ENCODE results near the gene GALR3. TPM values are rescaled to one million over a fixed set of nuclear protein-coding genes. Genes with fewer than 3 reads are reported as not detected.

Gene GALR3, protein sequence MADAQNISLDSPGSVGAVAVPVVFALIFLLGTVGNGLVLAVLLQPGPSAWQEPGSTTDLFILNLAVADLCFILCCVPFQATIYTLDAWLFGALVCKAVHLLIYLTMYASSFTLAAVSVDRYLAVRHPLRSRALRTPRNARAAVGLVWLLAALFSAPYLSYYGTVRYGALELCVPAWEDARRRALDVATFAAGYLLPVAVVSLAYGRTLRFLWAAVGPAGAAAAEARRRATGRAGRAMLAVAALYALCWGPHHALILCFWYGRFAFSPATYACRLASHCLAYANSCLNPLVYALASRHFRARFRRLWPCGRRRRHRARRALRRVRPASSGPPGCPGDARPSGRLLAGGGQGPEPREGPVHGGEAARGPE
- total RNA-seq (not detected), polyA plus RNA-seq (ENCODE audit: insufficient read depth in 1 of 8, insufficient read length in 8 of 8, low replicate concordance in 1 of 8) (under 1 TPM in 3 of 8 donors, not detected in 5; 0.09 to 0.14 (median 0.10) TPM)
- long read RNA-seq, donor 1: 0 reads
- long read RNA-seq, donor 2: 0 reads
- long read RNA-seq, donor 3: 0 reads
- long read RNA-seq, donor 4: 0 reads
- long read RNA-seq, donor 5: 0 reads
- long read RNA-seq, donor 6: 0 reads
- long read RNA-seq, donor 7: 0 reads
- long read RNA-seq, donor 8: 0 reads
- long read RNA-seq, donor 9: 0 reads
- long read RNA-seq, donor 10: 0 reads
- long read RNA-seq, donor 11: 0 reads

DNA sequence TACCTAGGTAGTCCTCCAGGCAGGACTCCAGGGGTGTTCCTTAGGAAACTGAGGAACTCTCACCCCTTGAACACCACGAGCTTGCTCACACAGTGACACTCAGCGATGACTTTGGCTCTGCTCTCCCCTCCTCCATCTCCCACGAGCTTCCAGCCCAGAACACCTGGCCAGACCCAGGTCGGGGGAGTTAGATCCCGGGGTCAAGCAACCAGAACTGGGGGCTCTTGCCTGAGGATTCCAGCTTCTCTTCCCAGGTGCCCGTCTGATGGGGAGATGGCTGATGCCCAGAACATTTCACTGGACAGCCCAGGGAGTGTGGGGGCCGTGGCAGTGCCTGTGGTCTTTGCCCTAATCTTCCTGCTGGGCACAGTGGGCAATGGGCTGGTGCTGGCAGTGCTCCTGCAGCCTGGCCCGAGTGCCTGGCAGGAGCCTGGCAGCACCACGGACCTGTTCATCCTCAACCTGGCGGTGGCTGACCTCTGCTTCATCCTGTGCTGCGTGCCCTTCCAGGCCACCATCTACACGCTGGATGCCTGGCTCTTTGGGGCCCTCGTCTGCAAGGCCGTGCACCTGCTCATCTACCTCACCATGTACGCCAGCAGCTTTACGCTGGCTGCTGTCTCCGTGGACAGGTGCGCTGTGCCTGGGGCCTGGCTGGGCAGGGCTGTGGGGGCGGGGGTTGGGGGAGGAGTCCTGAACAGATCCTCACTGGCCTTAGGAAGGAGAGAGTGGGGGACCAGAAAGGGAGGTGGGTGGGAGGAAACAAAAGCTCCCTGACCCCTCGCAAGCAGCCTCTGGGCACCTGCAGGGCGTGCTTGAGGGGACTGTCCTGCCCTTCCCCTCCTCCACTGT lies at the start of gene GALR3:
TSS of gene GALR3 (plus strand) at position 249 of the 852 bp plus-strand sequence. CDS start at position 274, 25 bp downstream.
- no peak within 1 kb of the TSS for H3K27ac ChIP-seq (ENCODE audit: low read length)
- peaks cover 54% of the 10 kb centered on the region for H3K27me3 ChIP-seq (ENCODE audit: control insufficient read depth, insufficient read depth, low read length)
- no peak within 1 kb of the TSS for H3K4me3 ChIP-seq (ENCODE audit: low read length)
- peaks cover 2% of the 10 kb centered on the region for H3K36me3 ChIP-seq (ENCODE audit: control insufficient read depth, insufficient read depth, low read length)
- H3K9me3 ChIP-seq (replicated peaks; ENCODE audit: control insufficient read depth, low read depth, low read length): no peaks in the 10 kb centered on the region
- H3K4me1 ChIP-seq (ENCODE audit: control insufficient read depth, insufficient read depth, low read length): peaks cover 27% of the 10 kb centered on the region
- WGBS (ENCODE audit: insufficient coverage): 54% methylated on average over 10 of the region's 21 CpGs
- no peak for DNase-seq

- peaks cover 45% of the 10 kb centered on the region for H3K36me3 ChIP-seq (ENCODE audit: control insufficient read depth, insufficient read depth, low read length)
- DNase-seq: no peak
- WGBS (ENCODE audit: insufficient coverage): 87% methylated on average over 2 of the region's 3 CpGs
- no peaks in the 10 kb centered on the region for H3K9me3 ChIP-seq (replicated peaks; ENCODE audit: control insufficient read depth, low read depth, low read length)
- H3K4me3 ChIP-seq (ENCODE audit: low read length): no peak overlapping the region
- no peak overlapping the region for H3K27ac ChIP-seq (ENCODE audit: low read length)
- H3K27me3 ChIP-seq (ENCODE audit: control insufficient read depth, insufficient read depth, low read length): no peaks in the 10 kb centered on the region
- H3K4me1 ChIP-seq (ENCODE audit: control insufficient read depth, insufficient read depth, low read length): peaks cover 5% of the 10 kb centered on the region
Observed at GRCh38 chr22:37774728-37775127, 48.5 kb upstream of the GALR3 start.

GRCh38 chr22:37775785-37776638 lies 47.2 kb upstream of the GALR3 start:
- H3K4me3 ChIP-seq (ENCODE audit: low read length): no peak overlapping the region
- H3K36me3 ChIP-seq (ENCODE audit: control insufficient read depth, insufficient read depth, low read length): peaks cover 42% of the 10 kb centered on the region
- peaks cover 7% of the 10 kb centered on the region for H3K4me1 ChIP-seq (ENCODE audit: control insufficient read depth, insufficient read depth, low read length)
- no peak for DNase-seq
- no peak overlapping the region for H3K27ac ChIP-seq (ENCODE audit: low read length)
- no peaks in the 10 kb centered on the region for H3K27me3 ChIP-seq (ENCODE audit: control insufficient read depth, insufficient read depth, low read length)
- no peaks in the 10 kb centered on the region for H3K9me3 ChIP-seq (replicated peaks; ENCODE audit: control insufficient read depth, low read depth, low read length)
- WGBS (ENCODE audit: insufficient coverage): 74% methylated on average over 5 of the region's 17 CpGs

GRCh38 chr22:37776639-37777005 lies 46.6 kb upstream of the GALR3 start:
- Histone ChIP-seq H3K9me3 (replicated peaks; ENCODE audit: control insufficient read depth, low read depth, low read length) (no peaks in the 10 kb centered on the region), H3K4me3 (ENCODE audit: low read length) (no peak overlapping the region), H3K36me3 (ENCODE audit: control insufficient read depth, insufficient read depth, low read length) (peaks cover 36% of the 10 kb centered on the region), H3K27me3 (ENCODE audit: control insufficient read depth, insufficient read depth, low read length) (no peaks in the 10 kb centered on the region), H3K4me1 (ENCODE audit: control insufficient read depth, insufficient read depth, low read length) (peaks cover 9% of the 10 kb centered on the region), H3K27ac (ENCODE audit: low read length) (no peak overlapping the region)
- no peak for DNase-seq
- 75% methylated on average over 6 of the region's 10 CpGs for WGBS (ENCODE audit: insufficient coverage)

- 52% methylated on average over 9 of the region's 11 CpGs for WGBS (ENCODE audit: insufficient coverage)
- H3K4me3 ChIP-seq (ENCODE audit: low read length): no peak overlapping the region
- peaks cover 1% of the 10 kb centered on the region for H3K27me3 ChIP-seq (ENCODE audit: control insufficient read depth, insufficient read depth, low read length)
- no peak overlapping the region for H3K27ac ChIP-seq (ENCODE audit: low read length)
- H3K9me3 ChIP-seq (replicated peaks; ENCODE audit: control insufficient read depth, low read depth, low read length): no peaks in the 10 kb centered on the region
- peak; percentile 49 for DNase-seq
- peaks cover 30% of the 10 kb centered on the region for H3K36me3 ChIP-seq (ENCODE audit: control insufficient read depth, insufficient read depth, low read length)
- H3K4me1 ChIP-seq (ENCODE audit: control insufficient read depth, insufficient read depth, low read length): peaks cover 14% of the 10 kb centered on the region
Observed at GRCh38 chr22:37777122-37777687, 46.0 kb upstream of the GALR3 start.

DNA sequence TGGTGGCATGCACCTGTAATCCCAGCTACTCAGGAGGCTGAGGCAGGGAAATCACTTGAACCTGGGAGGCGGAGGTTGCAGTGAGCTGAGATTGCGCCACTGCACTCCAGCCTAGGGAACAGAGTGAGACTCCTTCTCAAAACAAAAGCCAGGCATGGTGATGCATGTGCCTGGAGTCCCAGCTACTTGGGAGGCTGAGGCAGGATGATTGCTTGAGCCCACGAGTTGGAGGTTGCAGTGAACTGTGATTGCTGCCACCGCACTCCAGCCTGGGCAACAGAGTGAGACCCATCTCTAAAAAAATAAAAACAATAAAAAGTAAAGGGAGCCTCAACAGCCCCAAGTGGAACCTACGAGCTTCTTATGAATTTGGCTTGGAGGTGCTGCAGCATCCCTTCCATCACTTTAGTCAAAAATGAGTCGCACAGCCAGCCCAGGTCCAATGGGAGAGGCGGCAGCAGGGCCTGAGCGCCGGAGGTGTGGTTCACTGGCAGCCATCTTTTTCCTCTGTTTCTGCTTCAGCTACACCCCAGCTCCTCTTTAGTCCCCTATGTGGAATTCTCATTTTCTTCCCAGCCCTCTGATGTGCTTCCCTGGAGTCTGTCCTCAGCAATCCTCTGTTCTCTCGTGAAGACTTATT lies 44.7 kb upstream of the GALR3 start:
- no peak for DNase-seq
- 77% methylated on average over 8 of the region's 10 CpGs for WGBS (ENCODE audit: insufficient coverage)
- Histone ChIP-seq H3K4me3 (ENCODE audit: low read length) (no peak overlapping the region), H3K27me3 (ENCODE audit: control insufficient read depth, insufficient read depth, low read length) (peaks cover 3% of the 10 kb centered on the region), H3K36me3 (ENCODE audit: control insufficient read depth, insufficient read depth, low read length) (peaks cover 18% of the 10 kb centered on the region), H3K9me3 (replicated peaks; ENCODE audit: control insufficient read depth, low read depth, low read length) (no peaks in the 10 kb centered on the region), H3K27ac (ENCODE audit: low read length) (no peak overlapping the region), H3K4me1 (ENCODE audit: control insufficient read depth, insufficient read depth, low read length) (peaks cover 19% of the 10 kb centered on the region)

DNA sequence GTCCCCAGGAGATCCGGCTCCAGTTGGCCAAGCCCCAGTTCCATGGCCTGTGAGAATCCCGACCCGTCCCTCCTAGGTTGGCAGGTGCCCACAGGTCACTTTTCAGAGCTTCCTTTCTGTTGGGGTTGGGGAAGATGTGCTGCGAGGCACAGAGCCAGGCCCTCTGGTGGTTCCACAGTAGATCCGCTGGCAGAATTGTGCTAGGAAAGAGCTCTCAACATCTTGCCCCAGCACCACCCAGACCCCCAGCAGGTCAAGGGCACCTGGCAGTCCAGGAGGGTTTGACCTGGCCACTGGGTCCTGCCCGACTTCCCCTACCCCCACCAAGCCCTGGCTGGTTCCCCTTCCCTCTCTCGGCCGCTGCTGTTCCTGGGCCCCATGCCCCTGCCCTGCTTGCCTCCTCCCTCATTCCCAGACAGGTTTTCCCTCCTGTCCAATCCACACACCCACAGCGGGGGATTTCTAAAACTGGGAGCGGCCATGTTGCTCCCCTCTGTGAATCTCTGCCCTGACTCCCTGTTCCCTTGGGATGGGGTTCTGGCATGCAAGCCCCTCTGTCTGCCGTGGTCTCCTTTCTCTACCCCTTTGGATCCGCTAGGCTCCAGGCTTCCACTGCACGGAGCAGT lies 41.6 kb upstream of the GALR3 start:
- peak; percentile 57 for DNase-seq
- peaks cover 3% of the 10 kb centered on the region for H3K27me3 ChIP-seq (ENCODE audit: control insufficient read depth, insufficient read depth, low read length)
- H3K4me3 ChIP-seq (ENCODE audit: low read length): no peak overlapping the region
- H3K4me1 ChIP-seq (ENCODE audit: control insufficient read depth, insufficient read depth, low read length): peaks cover 30% of the 10 kb centered on the region
- H3K9me3 ChIP-seq (replicated peaks; ENCODE audit: control insufficient read depth, low read depth, low read length): no peaks in the 10 kb centered on the region
- WGBS (ENCODE audit: insufficient coverage): 46% methylated on average over 10 of the region's 13 CpGs
- H3K27ac ChIP-seq (ENCODE audit: low read length): no peak overlapping the region
- H3K36me3 ChIP-seq (ENCODE audit: control insufficient read depth, insufficient read depth, low read length): no peaks in the 10 kb centered on the region

GRCh38 chr22:37782340-37783168 lies 40.6 kb upstream of the GALR3 start:
- Histone ChIP-seq H3K36me3 (ENCODE audit: control insufficient read depth, insufficient read depth, low read length) (no peaks in the 10 kb centered on the region), H3K9me3 (replicated peaks; ENCODE audit: control insufficient read depth, low read depth, low read length) (no peaks in the 10 kb centered on the region), H3K4me3 (ENCODE audit: low read length) (no peak overlapping the region), H3K27ac (ENCODE audit: low read length) (no peak overlapping the region), H3K27me3 (ENCODE audit: control insufficient read depth, insufficient read depth, low read length) (peaks cover 3% of the 10 kb centered on the region), H3K4me1 (ENCODE audit: control insufficient read depth, insufficient read depth, low read length) (peaks cover 27% of the 10 kb centered on the region)
- peak; percentile 44 for DNase-seq
- 41% methylated on average over 9 of the region's 18 CpGs for WGBS (ENCODE audit: insufficient coverage)

All from muscle of leg (tissue), 16 donors.